Smooth muscle cell (in vitro differentiated cells): ENCODE results near the gene DYRK1A. TPM values are rescaled to one million over a fixed set of nuclear protein-coding genes. Genes with fewer than 3 reads are reported as not detected.

Source experiments
- DNase-seq: peaks from one replicate; lab custom pipeline; 2025; ENCODE audit not compliant: unreplicated experiment; lab: John Stamatoyannopoulos, UW
- H2AFZ ChIP-seq: fragments of 200-600 bp; sonication (generic); 2 replicates; pipeline ENCODE4 v1.6.0; 2016; ENCODE audit warnings: antibody characterized with exemption, low read depth, mild to moderate bottlenecking
- H3F3A ChIP-seq: fragments of 200-600 bp; sonication (generic); 2 replicates; pipeline ENCODE4 v1.6.0; 2017; ENCODE audit warnings: antibody characterized with exemption, low read depth
- H3K27ac ChIP-seq: fragments of 200-600 bp; sonication (generic); 2 replicates; pipeline ENCODE4 v1.5.1; 2016; ENCODE audit warnings: low read depth, mild to moderate bottlenecking
- H3K27me3 ChIP-seq: fragments of 200-600 bp; sonication (generic); 2 replicates; pipeline ENCODE4 v1.6.1; 2016; ENCODE audit warnings: low read depth, mild to moderate bottlenecking
- H3K36me3 ChIP-seq: fragments of 200-600 bp; sonication (generic); 2 replicates; pipeline ENCODE4 v1.5.1; 2016; ENCODE audit warnings: low read depth
- H3K4me1 ChIP-seq: fragments of 200-600 bp; sonication (generic); 2 replicates; pipeline ENCODE4 v1.5.1; 2016; ENCODE audit warnings: low read depth
- H3K4me2 ChIP-seq: fragments of 200-600 bp; sonication (generic); 2 replicates; pipeline ENCODE4 v1.6.0; 2016; ENCODE audit warnings: mild to moderate bottlenecking
- H3K4me3 ChIP-seq: fragments of 200-600 bp; sonication (generic); 2 replicates; pipeline ENCODE4 v1.5.1; 2016; ENCODE audit warnings: mild to moderate bottlenecking
- H3K79me2 ChIP-seq: fragments of 200-600 bp; sonication (generic); 2 replicates; pipeline ENCODE4 v1.6.0; 2016; ENCODE audit warnings: low read depth, mild to moderate bottlenecking
- H3K9ac ChIP-seq: fragments of 200-600 bp; sonication (generic); 2 replicates; pipeline ENCODE4 v1.6.0; 2016; ENCODE audit warnings: low read depth
- H3K9me3 ChIP-seq: fragments of 200-600 bp; sonication (generic); replicated peaks from 2 replicates; pipeline ENCODE4 v1.5.1; 2016; ENCODE audit warnings: low read depth
- H4K20me1 ChIP-seq: fragments of 200-600 bp; sonication (generic); 2 replicates; pipeline ENCODE4 v1.6.0; 2016; ENCODE audit warnings: low read depth
- WGBS: methylation state at CpG from one replicate; pipeline ENCODE4 v1.1.7; 2016; ENCODE audit warnings: low lambda C conversion rate; 5-methylcytosine and 5-hydroxymethylcytosine counted together
- polyA plus RNA-seq: library from polyadenylated mRNA; unstranded; fragments of >200 nt; fragmentation: Nextera tagmentation; extraction: Ambion mirVana; gene quantifications from 2 replicates; pipeline ENCODE4 v1.2.1, GENCODE V29; 2016
- total RNA-seq: library from RNA; depleted of rRNA; stranded (reverse); fragments of >200 nt; gene quantifications from 2 replicates; pipeline ENCODE4 v1.2.3, GENCODE V29; 2014
- TF ChIP-seq, protein P1 (sequence below): fragments of 200-600 bp; sonication (generic); IDR thresholded peaks from 2 replicates; pipeline ENCODE4 v1.5.1; 2017; ENCODE audit warnings: borderline replicate concordance, mild to moderate bottlenecking, antibody characterized with exemption; ENCODE audit not compliant: insufficient read depth, poor library complexity, severe bottlenecking

The DYRK1A gene
- total and polyA plus RNA-seq, 2 experiments from 2014 or later: 2.4 to 61.7 TPM

DNA sequence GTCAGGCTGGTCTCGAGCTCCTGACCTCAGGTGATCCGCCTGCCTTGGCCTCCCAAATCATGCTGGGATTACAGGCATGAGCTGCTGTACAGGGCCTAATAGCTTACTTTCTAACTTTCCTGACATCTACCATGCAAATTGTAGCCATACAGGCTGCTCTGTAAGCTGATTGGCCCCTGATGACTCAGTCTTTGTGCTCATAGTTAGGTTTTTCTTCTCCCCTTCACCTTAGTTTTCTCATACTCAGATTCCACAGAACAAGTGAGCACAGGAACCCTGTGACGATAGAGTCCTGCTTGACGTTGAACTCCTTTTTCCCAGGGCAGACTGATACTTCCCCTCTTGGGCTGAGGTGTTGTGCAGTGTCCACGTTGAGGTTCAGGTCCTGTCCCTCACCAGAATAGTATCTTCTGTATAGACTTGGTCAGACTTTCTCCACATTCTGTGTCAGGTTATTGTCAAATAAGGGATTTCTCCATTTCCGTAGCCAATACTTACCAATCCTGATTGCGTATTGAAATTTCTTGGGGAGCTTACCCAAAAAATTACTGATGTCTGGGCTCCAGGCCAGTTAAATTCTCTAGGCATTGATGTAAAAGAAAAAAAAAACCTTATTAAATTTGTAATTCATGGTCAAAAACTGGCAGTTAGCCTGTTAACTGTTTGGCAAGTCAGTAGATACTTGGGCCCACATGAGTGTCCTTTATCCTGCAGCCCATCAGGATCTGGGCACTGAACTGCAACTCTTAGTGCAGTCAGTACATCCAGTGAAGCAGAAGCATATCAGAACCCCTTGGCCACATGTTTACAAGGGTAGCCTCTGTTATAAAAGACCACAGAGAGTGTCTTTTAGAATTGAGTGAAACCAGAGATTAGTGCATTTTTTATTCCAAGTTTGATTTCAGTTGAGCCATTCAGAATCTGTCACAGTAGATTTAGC lies 118.2 kb downstream of the DYRK1A start:
- Histone ChIP-seq H3K4me2 (no peak overlapping the region), H3K9ac (no peak overlapping the region), H3K27ac (peak overlapping the region; percentile 51), H3K4me1 (no peaks in the 10 kb centered on the region), H2AFZ (no peak overlapping the region), H3K4me3 (no peak overlapping the region), H3K36me3 (peaks cover 24% of the 10 kb centered on the region), H4K20me1 (peaks cover 25% of the 10 kb centered on the region), H3K9me3 (no peaks in the 10 kb centered on the region), H3F3A (no peaks in the 10 kb centered on the region), H3K27me3 (no peaks in the 10 kb centered on the region), H3K79me2 (peaks cover 60% of the 10 kb centered on the region)
- TF ChIP-seq, protein P1, sequence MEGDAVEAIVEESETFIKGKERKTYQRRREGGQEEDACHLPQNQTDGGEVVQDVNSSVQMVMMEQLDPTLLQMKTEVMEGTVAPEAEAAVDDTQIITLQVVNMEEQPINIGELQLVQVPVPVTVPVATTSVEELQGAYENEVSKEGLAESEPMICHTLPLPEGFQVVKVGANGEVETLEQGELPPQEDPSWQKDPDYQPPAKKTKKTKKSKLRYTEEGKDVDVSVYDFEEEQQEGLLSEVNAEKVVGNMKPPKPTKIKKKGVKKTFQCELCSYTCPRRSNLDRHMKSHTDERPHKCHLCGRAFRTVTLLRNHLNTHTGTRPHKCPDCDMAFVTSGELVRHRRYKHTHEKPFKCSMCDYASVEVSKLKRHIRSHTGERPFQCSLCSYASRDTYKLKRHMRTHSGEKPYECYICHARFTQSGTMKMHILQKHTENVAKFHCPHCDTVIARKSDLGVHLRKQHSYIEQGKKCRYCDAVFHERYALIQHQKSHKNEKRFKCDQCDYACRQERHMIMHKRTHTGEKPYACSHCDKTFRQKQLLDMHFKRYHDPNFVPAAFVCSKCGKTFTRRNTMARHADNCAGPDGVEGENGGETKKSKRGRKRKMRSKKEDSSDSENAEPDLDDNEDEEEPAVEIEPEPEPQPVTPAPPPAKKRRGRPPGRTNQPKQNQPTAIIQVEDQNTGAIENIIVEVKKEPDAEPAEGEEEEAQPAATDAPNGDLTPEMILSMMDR: no peak
- 95% methylated on average over 7 of the region's 7 CpGs for WGBS
- DNase-seq: no peak

GRCh38 chr21:37489553-37489952 lies 123.0 kb downstream of the DYRK1A start:
- peaks cover 22% of the 10 kb centered on the region for H3K36me3 ChIP-seq
- no peaks in the 10 kb centered on the region for H3F3A ChIP-seq
- no peak overlapping the region for H3K4me2 ChIP-seq
- DNase-seq: no peak
- no peak overlapping the region for H3K4me3 ChIP-seq
- no peak overlapping the region for H3K27ac ChIP-seq
- WGBS: 81% methylated on average over 1 of the region's 1 CpG
- H3K27me3 ChIP-seq: no peaks in the 10 kb centered on the region
- TF ChIP-seq, protein P1: no peak
- H3K9me3 ChIP-seq: no peaks in the 10 kb centered on the region
- H3K9ac ChIP-seq: no peak overlapping the region
- H3K79me2 ChIP-seq: peaks cover 54% of the 10 kb centered on the region
- H4K20me1 ChIP-seq: peaks cover 18% of the 10 kb centered on the region
- H3K4me1 ChIP-seq: no peaks in the 10 kb centered on the region
- no peak overlapping the region for H2AFZ ChIP-seq

GRCh38 chr21:37490084-37490483 lies 123.5 kb downstream of the DYRK1A start:
- H3K9me3 ChIP-seq: no peaks in the 10 kb centered on the region
- TF ChIP-seq, protein P1: no peak
- 96% methylated on average over 7 of the region's 7 CpGs for WGBS
- no peak overlapping the region for H3K4me2 ChIP-seq
- H3K36me3 ChIP-seq: peaks cover 22% of the 10 kb centered on the region
- no peaks in the 10 kb centered on the region for H3K27me3 ChIP-seq
- H3K79me2 ChIP-seq: peaks cover 51% of the 10 kb centered on the region
- no peaks in the 10 kb centered on the region for H3K4me1 ChIP-seq
- DNase-seq: no peak
- H3K4me3 ChIP-seq: no peak overlapping the region
- peaks cover 18% of the 10 kb centered on the region for H4K20me1 ChIP-seq
- H2AFZ ChIP-seq: no peak overlapping the region
- H3K27ac ChIP-seq: no peak overlapping the region
- H3K9ac ChIP-seq: no peak overlapping the region
- H3F3A ChIP-seq: no peaks in the 10 kb centered on the region
